Choroid plexus epithelial cell (primary cell): ENCODE results near the gene ADAM12.

Experiments
- DNase-seq: peaks from one replicate; pipeline ENCODE4 v3.0.0-alpha.2; 2010; ENCODE audit warnings: low read depth
- H3K4me3 ChIP-seq: 2 replicates; pipeline ENCODE4 v1.5.1; 2011; ENCODE audit warnings: low read depth, mild to moderate bottlenecking, control low read depth, low read length, moderate library complexity
- TF ChIP-seq, protein P1 (sequence below): conservative IDR thresholded peaks from 2 replicates; pipeline ENCODE4 v1.5.1; 2011; ENCODE audit warnings: low read depth, mild to moderate bottlenecking, control low read depth, inconsistent platforms, low read length, moderate library complexity

The ADAM12 gene

DNA sequence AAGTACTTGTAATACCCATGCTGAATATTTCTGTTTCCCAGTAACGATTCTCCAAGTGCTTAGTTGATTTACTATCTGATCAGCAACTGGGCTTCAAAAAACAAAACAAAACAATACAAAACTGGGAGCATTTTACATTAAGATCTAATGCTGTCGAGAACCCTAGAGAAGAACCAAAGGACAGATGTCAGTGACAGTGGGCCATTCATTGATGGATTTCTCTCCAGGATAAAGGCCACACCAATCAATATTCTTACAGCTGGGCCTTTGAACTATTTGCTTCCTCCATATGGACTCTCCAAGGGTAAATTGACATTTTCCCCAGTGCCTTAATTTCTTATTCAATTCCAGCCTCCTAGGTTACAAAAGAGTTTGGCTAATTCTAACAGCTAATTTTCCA is 217.5 kb downstream of the ADAM12 start:
- no peak for DNase-seq
- no peak overlapping the region for H3K4me3 ChIP-seq
- TF ChIP-seq, protein P1, sequence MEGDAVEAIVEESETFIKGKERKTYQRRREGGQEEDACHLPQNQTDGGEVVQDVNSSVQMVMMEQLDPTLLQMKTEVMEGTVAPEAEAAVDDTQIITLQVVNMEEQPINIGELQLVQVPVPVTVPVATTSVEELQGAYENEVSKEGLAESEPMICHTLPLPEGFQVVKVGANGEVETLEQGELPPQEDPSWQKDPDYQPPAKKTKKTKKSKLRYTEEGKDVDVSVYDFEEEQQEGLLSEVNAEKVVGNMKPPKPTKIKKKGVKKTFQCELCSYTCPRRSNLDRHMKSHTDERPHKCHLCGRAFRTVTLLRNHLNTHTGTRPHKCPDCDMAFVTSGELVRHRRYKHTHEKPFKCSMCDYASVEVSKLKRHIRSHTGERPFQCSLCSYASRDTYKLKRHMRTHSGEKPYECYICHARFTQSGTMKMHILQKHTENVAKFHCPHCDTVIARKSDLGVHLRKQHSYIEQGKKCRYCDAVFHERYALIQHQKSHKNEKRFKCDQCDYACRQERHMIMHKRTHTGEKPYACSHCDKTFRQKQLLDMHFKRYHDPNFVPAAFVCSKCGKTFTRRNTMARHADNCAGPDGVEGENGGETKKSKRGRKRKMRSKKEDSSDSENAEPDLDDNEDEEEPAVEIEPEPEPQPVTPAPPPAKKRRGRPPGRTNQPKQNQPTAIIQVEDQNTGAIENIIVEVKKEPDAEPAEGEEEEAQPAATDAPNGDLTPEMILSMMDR = no peak

DNA sequence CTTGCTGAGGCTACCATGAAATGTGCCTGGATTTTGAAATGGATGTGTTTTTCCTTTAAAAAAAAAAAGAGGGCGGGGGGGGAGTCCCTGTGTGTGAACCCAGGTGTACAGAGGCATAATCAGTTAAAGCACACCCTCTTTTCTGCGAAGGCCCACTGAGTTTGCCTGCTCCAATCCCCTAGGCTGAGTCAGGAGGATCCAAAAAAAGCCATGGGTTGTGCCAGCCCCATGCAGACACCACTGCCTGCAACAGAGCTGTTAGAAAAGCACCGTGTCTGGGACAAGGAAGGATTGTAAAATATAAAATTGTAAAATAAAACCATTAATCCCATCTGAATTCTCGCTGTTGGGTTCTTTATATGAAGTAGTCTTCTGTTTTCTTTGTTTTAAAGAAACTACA is 217.9 kb downstream of the ADAM12 start:
- no peak for DNase-seq
- TF ChIP-seq, protein P1 = no peak
- no peak overlapping the region for H3K4me3 ChIP-seq

DNA sequence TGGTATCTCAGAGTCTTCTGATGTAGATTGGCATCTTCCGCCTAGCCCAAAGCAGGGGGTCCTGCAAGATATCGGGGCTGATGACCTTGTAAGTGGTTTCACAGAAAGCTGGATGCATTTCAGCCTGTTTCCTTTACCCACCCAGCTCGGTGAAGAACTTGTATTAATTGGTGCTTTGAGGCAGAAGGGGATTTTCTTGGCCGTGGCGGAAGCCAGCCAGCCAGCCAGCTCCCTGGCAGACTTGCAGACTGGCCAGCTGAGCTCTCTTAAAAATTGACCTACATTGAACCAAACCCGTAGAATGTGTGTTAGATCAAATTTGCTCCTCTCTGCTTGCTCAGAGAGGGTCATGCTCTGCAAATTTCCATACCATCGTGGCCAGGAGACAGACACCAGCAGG is 218.4 kb downstream of the ADAM12 start:
- H3K4me3 ChIP-seq = no peak overlapping the region
- DNase-seq = no peak
- TF ChIP-seq, protein P1 = no peak

DNA sequence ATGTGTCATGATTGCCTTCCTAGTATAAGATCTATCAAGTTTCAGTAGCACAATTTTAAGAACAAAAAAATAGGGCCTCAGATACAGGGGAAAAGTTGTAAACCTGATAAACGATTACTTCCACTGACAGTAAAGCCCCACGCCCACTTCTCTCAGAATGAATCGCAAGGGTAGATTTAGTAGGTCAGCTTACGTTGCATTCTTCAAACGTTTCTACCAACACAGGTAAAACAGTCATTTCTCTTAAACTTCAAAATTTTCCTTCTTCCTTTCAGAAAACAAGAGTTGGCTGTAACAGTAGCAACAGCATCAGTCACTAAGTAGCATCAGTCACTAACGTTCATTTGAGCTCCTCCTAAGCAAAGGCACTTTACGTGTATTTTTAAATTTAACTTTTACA is 221.5 kb downstream of the ADAM12 start:
- TF ChIP-seq, protein P1 = no peak
- no peak for DNase-seq
- H3K4me3 ChIP-seq = no peak overlapping the region

DNA sequence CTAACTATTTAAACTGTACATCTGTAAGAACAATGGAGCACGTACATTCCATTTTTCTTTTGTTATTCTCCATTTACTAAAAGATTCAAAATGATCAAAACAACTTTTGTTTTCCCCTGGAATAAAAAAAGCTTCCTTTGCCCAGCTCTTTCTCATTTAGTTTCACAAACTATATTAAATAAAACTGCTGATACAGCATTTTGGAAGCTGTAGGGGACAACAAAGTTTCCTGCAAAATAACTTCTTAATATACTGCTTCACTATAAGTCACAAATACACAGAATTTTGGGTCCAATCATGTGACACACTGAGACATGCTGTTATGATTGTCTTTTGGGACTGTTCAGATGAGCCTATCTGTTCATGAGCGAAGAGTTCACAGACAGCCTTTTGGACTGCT is 222.4 kb downstream of the ADAM12 start:
- TF ChIP-seq, protein P1 = no peak
- DNase-seq = no peak
- H3K4me3 ChIP-seq = no peak overlapping the region

DNA sequence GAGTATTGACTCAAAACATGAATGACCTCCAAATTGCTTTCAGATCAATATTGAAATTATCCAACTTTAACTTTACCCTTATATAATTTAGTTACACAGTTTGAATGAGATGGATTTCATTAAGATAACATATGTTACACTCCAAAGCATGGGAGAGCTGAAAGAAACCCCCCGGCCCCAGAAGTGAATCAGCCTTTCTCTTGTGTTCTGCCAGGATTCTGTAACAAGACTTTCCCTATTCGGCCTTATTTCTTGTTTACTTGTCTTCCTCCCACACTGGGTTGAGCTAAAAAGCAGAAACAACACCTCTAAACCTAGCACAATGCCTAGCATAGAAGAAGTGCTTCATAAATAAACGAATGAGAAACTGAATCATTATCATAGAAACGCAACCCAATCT is 224.8 kb downstream of the ADAM12 start:
- no peak overlapping the region for H3K4me3 ChIP-seq
- DNase-seq = no peak
- TF ChIP-seq, protein P1 = no peak

DNA sequence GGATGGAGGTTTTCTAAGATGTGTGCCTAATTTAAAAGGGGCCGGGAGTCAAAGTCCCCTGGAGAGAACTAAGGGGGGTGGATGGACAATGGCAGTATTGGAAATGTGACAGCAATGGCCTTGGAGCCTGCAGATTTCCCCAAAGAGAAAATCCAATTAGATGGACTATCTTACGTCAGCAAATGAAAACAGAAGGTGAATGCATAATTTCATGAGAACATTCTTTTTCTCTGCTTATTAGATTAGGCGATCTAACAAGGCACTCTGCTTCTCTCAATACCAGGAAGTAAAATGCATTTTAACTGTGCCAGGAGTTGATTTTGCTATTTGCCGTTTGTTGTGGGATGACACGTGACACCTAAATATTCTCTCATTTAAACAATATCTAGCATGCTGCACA is 226.6 kb downstream of the ADAM12 start:
- no peak overlapping the region for H3K4me3 ChIP-seq
- no peak for DNase-seq
- TF ChIP-seq, protein P1 = no peak
